ENCODE results near the gene SLC39A3. TPM values are rescaled to one million over a fixed set of nuclear protein-coding genes. Genes with fewer than 3 reads are reported as not detected.

SLC39A3 gene
- total RNA-seq, 1 experiment from 2014 or later, result 87.4 TPM

- no peak for DNase-seq
- no peak overlapping the region for H3K9ac ChIP-seq (ENCODE audit: low read length)
- H3K36me3 ChIP-seq (ENCODE audit: low read depth, low read length), result no peaks in the 10 kb centered on the region
- no peaks in the 10 kb centered on the region for H3K4me1 ChIP-seq (ENCODE audit: insufficient read depth, low read length)
- H2AFZ ChIP-seq (ENCODE audit: low read length), result no peak overlapping the region
- no peaks in the 10 kb centered on the region for H3K27me3 ChIP-seq (ENCODE audit: low read length)
- peaks cover 88% of the 10 kb centered on the region for H3K79me2 ChIP-seq (ENCODE audit: low read length)
- BruUV-seq (replicated peaks), result no TSS peak
- ChIA-PET POLR2A (ENCODE audit: unreplicated experiment) (no interaction called here), CTCF (no interaction called here)
- no peaks in the 10 kb centered on the region for H3K9me3 ChIP-seq (ENCODE audit: low read length)
- H3K4me2 ChIP-seq (ENCODE audit: low read length), result no peak overlapping the region
- no peaks in the 10 kb centered on the region for H3K9me2 ChIP-seq (replicated peaks; ENCODE audit: low read length)
- TF ChIP-seq EZH2 (IDR thresholded peaks at IDR 0.05; ENCODE audit: low read length, unreplicated experiment) (no peak), EZH2phosphoT487 (IDR thresholded peaks at IDR 0.05; ENCODE audit: borderline replicate concordance, low read length) (no peak)
- TF ChIP-seq, protein P1, sequence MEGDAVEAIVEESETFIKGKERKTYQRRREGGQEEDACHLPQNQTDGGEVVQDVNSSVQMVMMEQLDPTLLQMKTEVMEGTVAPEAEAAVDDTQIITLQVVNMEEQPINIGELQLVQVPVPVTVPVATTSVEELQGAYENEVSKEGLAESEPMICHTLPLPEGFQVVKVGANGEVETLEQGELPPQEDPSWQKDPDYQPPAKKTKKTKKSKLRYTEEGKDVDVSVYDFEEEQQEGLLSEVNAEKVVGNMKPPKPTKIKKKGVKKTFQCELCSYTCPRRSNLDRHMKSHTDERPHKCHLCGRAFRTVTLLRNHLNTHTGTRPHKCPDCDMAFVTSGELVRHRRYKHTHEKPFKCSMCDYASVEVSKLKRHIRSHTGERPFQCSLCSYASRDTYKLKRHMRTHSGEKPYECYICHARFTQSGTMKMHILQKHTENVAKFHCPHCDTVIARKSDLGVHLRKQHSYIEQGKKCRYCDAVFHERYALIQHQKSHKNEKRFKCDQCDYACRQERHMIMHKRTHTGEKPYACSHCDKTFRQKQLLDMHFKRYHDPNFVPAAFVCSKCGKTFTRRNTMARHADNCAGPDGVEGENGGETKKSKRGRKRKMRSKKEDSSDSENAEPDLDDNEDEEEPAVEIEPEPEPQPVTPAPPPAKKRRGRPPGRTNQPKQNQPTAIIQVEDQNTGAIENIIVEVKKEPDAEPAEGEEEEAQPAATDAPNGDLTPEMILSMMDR (conservative IDR thresholded peaks at IDR 0.05; ENCODE audit: low read depth, low read length), result no peak
- H3F3A ChIP-seq (ENCODE audit: low read length, unreplicated experiment), result no peaks in the 10 kb centered on the region
- H4K20me1 ChIP-seq (ENCODE audit: low read length), result peaks cover 19% of the 10 kb centered on the region; the same call in 1 of the 2 replicates
- H3K4me3 ChIP-seq (ENCODE audit: low read length), result no peak overlapping the region
- intact Hi-C loops (cut with micrococcal nuclease), result no loop called here
- H3K27ac ChIP-seq (ENCODE audit: low read length), result no peak overlapping the region
- no peak for ATAC-seq
These were observed 36.0 kb upstream of the SLC39A3 start for GRCh38 chr19:2775556-2776430.

DNA sequence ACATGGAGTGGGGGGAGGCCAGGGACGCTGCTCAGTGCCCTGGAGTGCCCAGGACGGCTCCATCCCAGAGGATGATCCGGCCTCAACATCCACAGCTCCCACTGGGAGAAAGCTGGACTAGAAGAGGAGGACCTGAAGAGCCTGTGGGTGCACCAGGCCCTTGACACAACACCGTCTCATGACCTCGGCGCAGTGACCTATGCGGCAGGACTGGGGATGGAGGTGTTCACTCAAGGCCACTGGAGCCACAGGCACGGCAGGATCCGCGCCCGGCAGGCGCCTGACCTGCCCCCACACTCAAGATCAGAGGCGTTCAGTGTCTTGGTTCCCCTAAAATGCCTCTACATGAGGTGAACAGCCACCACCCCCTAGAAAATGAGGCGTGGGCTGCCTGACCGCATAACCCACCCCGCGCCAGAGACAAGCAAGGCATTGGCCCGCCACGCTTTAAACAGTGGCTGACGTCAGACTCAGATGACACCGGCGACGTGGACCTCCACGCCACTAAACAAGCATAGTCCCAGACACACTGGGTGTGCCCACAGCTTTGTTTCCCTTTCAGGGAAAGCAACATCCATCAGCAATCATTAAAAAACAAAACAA, 35.2 kb upstream of the SLC39A3 start:
- Histone ChIP-seq H3K4me2 (ENCODE audit: low read length) (no peak overlapping the region), H3K27ac (ENCODE audit: low read length) (no peak overlapping the region)

More for the DNA sequence above, 35.2 kb upstream of the SLC39A3 start:
- no peaks in the 10 kb centered on the region for H3K27me3 ChIP-seq (ENCODE audit: low read length)
- no peak for ATAC-seq
- H3K9me2 ChIP-seq (replicated peaks; ENCODE audit: low read length), result no peaks in the 10 kb centered on the region
- peaks cover 88% of the 10 kb centered on the region for H3K79me2 ChIP-seq (ENCODE audit: low read length)
- peaks cover 13% of the 10 kb centered on the region; the same call in 1 of the 2 replicates for H4K20me1 ChIP-seq (ENCODE audit: low read length)
- no peak overlapping the region for H3K9ac ChIP-seq (ENCODE audit: low read length)
- no peaks in the 10 kb centered on the region for H3K9me3 ChIP-seq (ENCODE audit: low read length)
- no peaks in the 10 kb centered on the region for H3K36me3 ChIP-seq (ENCODE audit: low read depth, low read length)
- H3F3A ChIP-seq (ENCODE audit: low read length, unreplicated experiment), result no peaks in the 10 kb centered on the region
- CTCF ChIA-PET, result no interaction called here
- intact Hi-C loops (cut with micrococcal nuclease), result no loop called here
- BruUV-seq (replicated peaks), result no TSS peak
- H3K4me3 ChIP-seq (ENCODE audit: low read length), result no peak overlapping the region
- DNase-seq, result no peak
- no peaks in the 10 kb centered on the region for H3K4me1 ChIP-seq (ENCODE audit: insufficient read depth, low read length)
- H2AFZ ChIP-seq (ENCODE audit: low read length), result no peak overlapping the region
- POLR2A ChIA-PET (ENCODE audit: unreplicated experiment), result no interaction called here
- TF ChIP-seq, protein P1 (conservative IDR thresholded peaks at IDR 0.05; ENCODE audit: low read depth, low read length), result no peak
- TF ChIP-seq EZH2 (IDR thresholded peaks at IDR 0.05; ENCODE audit: low read length, unreplicated experiment) (no peak), EZH2phosphoT487 (IDR thresholded peaks at IDR 0.05; ENCODE audit: borderline replicate concordance, low read length) (no peak)
